OCI-M2 (cell line): ENCODE results near the gene PLEKHA7.

Source experiments
- DNase-seq: peaks from one replicate; lab custom pipeline; 2025; ENCODE audit not compliant: unreplicated experiment; lab: John Stamatoyannopoulos, UW

The PLEKHA7 gene

DNA sequence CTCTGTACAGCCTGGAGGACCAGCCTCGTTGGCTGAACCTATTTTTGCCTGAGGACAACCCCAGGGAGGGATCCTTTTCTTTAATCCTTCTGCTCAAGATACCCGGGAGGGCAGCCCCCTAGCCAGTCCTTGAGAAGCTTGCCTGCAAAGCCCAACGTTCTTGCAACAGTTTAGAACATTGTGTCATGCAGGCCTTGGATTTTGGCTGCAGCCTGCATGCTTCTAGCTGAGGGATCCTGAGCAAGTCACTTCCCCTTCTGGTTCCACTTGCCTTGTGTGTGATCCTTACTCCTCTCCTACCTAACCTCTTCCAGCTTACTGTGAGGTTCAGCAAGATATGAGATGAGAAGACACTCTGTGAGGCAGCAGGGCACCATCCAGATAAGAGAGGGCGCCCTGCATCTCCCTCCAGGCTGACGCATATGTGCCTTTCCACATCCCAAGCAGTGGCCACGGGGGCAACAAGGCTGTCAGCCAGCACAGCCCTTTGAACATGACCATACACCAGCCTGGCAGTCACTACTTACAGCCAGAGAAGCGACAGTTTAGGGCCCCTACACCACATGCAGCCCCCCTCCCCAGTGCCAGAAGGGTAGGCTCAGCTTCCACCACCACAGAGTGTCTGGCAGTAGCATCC lies 199.7 kb downstream of the PLEKHA7 start:
- no peak for DNase-seq

DNA sequence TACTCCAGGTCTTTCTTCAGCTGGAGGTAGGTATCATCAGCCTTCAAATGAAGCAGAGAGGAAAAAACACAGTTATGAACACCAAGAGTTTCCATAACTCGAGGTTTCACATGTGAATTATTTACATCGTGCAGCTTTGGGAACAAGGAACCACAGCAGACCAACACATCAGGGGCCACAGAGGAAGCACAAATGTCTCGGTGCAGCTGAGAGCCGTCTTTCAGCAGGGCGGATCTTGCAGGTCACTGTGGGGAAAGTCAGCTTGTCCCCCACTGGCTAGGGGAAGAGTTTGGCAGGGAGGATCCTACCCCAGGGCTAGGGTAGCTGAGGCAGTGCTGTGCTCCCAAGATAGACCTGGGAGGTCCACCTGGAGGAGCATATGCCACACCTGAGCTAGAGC lies 201.1 kb downstream of the PLEKHA7 start:
- no peak for DNase-seq

DNA sequence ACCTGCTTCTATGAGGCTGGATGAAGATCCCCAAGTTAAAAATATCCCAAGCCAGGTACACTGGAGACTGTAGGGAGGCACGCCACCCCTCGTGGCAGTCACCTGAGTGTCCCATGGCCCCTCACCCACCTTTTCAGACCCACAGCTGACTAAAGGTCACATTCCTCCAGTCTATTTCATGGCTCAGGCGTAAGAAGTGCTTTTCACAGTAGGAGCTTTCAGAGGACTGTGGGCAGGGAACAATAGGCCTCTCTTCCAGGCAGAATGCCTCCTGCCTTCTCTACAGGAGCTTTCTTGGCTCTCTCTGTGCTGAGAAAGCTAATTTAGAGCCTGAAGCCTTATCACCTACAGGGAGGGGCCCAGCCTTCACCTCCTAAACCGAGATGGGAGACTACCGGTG lies 201.9 kb downstream of the PLEKHA7 start:
- DNase-seq = no peak

DNA sequence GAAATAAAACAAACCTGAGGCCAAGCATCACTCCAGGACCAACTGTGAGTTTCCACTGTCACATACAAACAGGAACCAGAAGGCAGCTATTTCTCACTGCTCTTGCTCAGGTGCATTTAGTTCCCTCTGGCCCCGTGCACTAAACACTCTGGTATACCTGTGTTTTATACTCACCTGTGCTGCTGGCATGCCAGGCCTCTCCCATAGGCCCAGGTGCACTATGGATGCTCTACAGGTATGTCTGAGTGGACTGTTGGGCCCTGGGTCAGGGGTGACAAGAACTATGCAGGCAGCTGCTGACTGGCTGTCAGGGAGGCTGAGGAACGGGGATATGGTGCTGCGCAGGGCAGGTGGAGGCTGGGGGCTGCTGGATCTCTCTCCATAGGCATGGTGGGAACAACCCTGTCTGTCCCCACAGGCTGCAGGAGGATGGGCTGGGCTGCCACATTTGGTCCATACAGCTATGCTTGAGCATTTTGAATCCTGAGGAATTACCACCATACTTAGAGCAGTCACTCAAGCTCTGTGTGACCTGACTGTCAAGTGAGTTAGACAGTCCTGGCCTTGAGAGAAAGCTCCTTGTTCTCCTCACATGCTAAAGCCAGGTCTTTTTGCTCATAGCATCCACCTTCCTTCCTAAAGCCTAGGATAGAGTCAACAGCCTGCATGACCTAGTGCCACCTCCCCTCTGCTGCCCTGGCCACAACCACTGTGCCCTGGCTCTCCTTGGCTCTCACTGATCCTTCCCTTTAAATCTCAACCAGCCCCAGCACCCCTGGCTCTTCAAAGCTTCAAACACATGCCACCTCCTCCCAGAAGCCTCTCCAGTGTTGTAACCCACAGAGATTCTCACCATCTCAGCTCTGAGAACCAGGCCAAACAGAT lies 202.8 kb downstream of the PLEKHA7 start:
- DNase-seq = no peak

DNA sequence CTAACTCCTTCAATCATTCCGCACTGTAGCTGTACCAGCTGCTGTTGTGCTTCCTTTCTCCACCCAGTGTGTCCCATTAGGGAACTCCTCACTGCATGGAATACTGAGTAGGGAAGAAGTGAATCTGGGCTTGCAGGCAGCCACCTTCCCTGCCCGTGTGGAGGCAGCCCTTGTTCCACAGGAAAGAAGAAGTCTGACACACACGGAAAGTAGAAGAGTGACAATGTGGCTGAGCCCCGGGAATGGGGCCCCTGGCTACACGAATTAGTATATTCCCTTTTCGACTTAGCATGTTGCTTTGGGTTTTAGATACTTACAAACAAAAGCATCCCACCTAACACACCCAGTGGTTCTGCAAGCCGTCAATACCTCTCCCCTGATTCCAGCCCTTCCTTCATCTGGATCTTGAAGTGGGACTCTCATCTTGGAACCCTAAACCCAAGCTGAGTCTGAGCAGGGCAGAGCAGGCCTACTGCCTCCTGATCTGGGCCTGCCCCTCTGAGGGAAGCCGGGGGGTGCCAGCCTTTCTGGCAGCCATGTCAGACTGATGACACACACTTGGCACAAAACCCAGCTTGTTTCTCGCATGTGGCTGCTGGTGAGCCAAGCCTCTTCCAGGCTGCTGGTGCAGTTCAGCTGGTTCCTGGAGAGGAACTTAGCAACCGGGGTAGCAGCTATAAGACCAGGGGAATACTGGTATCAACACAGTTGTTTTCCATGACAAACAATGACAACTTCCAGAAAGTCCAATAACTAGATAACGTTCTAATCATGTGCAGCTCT lies 204.1 kb downstream of the PLEKHA7 start:
- no peak for DNase-seq

DNA sequence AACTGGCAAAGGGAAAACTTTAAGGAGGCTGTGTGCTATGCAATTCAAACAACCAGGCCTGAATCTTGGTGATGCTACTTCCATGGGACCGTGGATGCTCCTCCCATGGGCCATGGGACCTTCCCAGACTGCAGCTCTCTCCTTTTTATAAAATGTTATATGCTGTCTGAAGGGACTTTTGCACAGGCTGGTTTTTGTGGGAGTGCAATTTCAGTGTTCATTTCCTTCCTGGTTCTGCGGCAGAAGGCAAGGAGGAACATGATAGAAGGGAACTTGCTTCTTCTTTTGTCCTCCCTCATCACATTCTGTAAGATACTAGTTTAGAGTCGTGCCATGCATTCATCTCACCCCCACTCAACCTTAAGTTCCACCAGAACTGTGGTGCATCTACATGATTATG lies 206.9 kb downstream of the PLEKHA7 start:
- no peak for DNase-seq

DNA sequence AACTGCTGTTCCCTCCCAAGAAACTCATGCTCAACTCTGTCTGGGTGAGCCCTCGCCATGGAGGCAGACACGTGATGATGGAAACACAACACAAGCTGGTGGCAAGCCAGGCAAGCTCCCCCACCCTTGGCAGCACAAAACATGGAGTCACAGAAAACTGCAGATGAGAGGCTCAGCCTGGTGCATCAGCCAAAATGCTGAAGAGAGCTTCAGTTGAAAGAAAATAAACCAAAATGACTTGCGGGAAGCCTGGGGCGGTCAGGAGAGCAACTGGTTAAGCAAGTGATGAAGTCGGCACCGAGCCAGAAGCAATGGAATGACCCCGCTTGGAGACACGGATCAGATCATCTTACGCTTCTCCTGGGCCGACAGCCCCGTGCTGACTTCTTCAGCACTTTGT lies 207.4 kb downstream of the PLEKHA7 start:
- no peak for DNase-seq

DNA sequence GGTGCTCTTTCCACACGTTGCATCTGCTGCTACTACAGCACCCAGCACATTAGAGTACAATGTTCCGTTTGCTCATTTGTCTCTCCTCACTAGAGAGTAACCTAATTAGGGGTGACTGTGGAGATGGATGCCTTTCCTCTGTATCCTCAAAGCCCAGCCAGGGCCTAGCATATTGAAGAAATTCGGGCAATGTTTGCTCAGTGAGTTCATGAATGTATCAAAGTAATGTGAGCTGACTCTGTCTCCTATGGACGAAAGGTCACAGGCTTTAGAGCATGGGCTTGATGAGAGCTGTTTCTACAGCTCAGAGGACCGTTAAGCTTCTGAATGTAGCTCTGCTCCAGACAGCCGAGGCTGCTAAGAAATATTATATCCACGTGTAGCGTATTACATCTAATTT lies 208.3 kb downstream of the PLEKHA7 start:
- no peak for DNase-seq

DNA sequence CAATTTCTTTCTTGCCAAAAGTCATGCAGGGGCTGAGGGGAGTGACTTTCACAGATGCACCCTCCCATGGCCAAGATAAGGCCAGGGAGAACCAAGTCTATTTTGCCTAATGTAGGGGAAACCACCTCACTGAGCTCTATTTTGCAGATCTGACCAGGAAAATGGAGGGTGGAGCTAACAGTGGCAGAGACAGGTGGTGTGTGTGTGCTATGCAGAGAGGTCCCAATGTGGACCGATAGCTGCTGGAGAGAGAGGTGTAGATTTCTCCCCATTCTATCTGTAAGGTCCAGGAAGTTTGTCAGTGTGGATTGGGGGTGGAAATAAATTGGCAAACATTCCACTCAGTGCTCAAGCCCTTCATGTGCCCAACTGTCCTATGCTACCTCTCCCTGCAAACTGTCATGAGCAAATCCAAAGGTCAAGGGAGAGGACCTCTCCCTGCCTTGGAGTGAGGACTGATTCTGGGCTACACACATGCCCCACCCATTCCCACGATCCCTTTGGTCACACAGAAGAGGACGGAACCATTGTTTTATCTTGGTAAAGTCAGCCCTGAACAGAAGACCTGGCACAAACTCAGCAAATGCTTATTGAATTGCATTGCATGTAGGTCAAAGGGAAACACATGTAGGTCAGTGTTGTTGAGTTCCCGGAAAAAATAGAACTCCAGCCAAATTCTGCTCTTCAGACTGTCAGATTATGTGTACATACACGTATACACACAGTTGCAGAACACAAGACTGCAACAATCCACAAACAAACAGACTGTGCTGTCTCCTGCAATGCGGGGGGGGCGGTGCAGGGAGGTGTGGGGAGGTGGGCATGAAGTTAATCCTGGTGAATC lies 209.9 kb downstream of the PLEKHA7 start:
- no peak for DNase-seq

DNA sequence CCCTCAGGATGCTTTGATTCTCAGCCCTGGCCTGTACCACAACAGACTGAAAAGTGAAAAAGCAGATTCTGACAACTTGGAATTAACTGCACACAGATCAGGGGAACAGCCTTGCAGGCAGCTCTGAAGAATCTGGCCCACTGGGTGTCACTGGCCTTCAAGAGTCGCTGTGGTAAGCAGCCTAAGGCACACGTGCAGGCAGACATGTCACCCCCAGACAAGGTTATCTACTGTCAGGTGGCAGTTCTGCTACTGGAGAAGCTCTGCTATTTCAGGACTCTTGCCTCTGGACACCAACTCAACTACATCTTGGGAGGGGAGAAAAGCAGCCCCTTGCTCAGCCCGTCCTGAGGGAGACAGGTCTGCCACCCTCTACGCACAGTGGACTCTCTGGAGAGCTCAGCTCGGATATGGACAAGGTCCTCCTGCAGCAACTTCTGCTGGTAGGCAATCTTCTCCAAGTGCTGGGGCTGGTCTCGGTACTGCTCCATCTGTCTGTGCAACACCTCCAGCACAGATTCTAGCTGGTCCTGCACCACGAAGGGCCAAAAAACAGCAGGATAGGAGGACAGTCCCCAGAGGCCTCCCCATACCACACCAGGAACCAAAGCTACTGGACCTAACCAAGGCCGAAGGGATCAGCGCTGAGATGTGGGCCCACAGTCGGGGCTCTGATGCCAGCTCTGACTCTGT lies 212.8 kb downstream of the PLEKHA7 start:
- DNase-seq = no peak

DNA sequence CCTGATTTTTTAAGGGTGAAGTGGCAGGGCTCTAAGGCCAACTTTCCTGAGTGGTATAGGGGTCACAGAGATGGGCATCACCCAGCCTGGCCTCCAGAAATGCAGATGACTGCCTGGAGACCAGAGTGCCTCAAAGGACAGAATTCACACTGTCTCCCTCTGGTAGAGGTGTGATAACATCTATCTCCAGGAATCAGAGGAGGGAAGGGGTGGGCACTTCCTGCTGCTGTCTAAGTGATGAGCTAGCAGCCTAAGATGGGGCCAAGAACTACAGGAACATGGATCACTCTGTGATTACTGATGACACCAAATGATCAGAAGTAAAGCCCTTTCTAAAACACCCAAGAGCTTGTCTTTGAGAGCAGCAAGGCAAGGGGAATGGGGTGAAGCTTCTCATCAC lies 213.8 kb downstream of the PLEKHA7 start:
- DNase-seq = no peak

DNA sequence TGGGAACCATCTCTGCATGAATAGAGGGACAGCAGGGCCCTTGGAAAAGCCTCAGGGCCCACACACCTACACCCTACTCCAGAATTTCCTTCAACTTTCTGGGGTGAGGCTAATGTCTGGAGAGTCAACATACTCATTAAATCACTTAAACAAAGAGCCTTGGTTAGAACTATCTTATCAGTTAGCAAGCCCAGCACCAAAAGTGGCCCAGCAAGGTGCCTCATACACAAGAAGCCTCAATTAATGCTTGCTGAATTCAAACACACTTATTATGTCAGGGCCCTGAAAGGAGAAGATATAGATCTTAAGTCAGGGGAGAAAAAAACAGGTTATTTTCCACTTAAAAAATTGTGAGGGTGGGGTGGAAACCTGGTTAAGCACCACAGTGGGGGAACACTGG lies 214.3 kb downstream of the PLEKHA7 start:
- DNase-seq = no peak

DNA sequence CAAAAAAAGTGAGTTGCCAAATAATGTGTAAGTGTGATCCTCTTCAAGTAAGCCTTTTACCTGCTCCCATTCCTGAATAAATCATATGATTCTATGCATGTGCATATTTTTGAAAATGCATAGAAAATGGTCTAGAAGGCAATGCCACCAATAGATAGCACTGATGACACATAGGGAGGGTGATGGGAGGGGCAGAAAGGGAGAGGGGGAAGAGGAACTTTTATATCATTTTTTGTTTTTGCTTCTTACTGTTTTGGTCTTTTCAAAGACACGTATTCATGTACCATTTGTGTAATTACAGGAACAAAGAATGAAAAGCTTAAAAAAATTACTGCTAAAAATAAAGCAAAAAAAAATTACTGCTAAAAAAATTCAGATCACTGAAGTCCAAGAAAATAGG lies 215.0 kb downstream of the PLEKHA7 start:
- no peak for DNase-seq

DNA sequence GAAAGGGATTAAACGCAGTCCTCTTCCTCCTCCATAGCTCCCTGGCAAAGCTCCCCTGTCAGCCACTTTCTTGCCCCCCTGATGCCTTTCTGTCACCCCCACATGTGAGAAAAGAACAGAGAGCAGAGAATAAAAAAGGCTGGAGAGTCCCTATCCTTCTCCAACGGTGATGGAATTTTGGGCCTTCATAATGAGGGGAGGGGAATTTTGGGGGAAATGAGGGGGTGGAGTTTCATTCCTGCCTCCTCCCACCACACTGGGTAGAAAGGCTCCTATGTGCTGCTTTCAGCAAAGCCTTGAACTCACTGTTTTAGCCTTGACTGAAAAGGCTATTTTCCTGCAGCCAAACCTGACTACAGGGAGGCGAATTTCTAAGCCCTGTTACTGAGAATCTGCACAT lies 216.4 kb downstream of the PLEKHA7 start:
- DNase-seq = no peak

DNA sequence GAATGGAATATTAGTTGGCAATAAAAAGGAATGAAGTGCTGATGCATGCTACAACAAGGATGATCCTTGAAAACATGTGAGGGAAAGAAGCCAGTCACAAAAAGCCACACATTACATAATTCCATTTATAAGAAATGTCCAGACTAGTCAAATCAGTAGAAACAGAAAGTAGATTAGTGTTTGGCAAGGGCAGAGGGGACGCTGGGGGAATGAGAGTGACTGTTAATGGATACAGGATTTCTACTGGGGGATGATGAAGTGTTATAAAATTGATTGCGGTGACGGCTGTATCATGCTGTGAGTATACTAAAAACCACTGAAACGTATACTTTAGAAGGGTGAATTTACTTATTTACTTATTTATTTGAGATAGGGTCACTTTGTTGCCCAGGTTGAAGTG lies 217.9 kb downstream of the PLEKHA7 start:
- no peak for DNase-seq

DNA sequence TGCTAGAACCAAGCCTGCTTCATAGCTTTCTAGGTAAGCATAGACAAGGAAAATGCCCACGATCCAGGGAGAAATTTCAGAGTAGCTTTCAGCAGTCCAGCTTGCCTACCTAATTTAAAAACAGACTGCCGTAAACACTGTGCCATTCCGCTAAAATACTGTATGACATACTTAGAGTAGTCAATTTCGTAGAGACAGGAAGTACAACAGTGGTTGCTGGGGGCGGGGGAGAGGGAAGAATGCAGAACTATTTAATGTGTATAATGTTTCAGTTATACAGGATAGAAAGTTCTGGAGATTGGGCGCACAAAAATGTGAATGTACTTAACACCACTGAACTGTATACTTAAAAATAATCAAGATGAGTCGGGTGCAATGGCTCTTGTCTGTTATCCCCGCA lies 219.1 kb downstream of the PLEKHA7 start:
- no peak for DNase-seq

DNA sequence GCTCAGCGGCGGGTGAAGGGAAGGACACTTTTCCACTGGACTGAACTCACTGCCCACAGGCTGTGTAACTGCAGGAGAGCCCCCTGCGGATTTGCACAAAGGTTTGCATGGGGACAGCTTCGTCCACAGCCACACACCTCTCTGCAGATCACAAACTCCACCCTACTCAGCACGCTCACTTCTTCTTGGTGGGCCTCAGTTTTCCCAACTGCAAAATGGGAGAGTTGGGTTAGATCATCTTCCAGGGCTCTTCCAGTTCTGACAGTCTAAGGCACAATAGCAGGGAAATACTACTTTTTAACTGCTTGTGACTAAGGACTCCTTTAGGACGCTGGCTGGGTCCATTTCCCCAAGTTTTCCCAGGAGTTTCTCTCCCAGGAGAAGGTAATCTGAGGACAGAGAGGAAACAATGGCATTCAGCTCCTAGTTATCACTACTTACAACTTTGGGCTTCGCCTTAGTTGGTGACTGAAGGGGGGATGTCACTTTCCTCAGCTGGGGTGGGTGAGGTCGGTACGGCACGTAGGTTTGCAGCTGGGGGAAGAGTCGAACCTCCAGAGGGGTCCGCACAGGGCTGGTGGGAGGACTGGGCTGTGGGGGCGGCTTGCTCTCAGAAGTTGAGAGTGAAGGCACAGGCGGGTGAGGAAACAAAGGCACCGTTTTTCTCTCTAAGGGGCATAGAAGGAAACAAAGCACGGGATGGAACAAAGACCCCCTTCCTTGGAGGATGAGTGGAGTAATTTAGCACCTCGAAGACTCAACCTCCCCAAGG lies 220.0 kb downstream of the PLEKHA7 start:
- DNase-seq = no peak

DNA sequence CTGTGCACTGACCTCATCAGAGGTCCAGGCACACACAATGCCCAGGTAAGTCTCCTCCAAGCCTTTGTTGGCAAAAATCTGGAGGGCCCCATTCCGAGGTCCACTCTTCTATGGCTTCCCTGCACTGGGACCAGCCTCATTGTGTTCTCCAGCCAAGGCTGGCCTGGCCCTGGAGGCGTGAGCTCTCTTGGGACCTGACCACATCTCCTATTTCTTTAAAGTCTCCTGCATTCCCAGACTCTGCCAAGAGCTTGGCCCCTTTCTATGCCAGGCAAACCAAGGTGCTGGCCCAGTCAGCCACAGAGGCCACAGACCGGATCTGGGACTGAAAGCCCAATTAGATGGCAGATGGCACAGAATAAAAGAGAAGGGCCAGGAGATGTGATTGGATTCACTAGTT lies 220.7 kb downstream of the PLEKHA7 start:
- DNase-seq = no peak

DNA sequence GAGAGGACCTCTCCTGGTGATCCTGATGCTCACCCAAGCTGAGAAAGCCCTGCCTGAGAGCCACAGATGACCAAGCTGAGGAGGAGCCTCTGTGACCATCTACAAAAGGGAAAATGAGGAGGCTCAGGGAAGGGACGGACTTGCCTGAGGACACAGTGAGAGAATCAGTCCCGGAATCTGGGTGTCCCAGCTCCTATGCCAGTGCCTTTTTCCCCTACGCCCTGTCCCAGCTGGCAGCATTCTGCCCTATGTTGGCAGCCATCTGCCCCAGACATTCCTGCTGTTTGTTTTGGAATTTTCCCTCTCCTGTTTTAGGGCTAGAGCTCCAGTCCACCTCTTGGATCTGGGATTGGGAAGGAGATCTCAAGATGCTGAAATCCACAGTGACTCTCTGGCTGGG lies 221.2 kb downstream of the PLEKHA7 start:
- DNase-seq = no peak

DNA sequence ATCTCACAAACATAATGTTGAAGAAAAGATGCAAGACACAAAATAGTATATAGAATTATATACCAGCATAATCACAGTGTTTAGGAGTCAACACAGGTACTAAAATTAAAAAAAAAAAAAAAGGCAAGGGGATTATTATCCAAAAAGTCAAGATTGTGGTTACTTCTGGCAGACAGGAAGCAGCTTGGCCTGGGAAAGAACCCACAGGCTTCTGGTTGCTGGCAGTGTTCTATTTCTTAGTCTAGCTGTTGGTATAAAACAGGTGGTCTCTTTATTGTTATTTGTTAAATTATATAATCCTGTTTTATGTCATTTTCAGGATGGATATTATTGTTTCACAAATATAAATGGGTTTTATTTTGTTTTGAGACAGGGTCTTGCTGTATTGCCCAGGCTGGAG lies 221.8 kb downstream of the PLEKHA7 start:
- no peak for DNase-seq
